ENCODE measurements around the gene OR2L8.

OR2L8 gene

DNA sequence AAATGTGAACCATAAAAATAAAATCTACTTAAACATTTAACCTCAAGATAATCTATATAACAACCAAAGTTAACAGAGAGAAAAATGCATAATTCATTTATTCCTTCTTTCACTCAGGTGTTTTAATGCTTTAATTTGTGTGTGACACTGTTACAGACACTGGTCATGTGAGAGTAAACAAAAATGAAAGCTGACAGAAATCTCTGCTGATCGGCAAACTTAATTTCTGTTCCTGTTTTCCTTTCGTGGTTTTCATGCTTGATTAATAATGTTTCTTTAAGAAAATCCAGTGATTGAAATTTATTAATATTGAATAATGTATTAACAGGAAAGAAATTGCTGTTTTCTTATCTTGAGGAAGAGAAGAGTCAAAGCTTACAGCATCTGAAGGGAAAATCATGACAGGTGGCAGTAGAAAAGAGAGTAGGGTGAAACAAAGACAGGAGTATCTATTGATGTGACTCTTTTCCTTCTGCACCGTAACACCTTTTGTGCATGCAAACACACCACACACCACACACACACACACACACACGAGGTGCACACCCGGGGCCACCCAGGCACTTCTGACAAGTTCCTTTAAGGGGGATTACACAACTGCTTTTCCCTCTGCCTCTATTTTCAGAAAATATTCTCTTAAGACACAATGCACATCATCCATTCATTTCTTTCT lies 18.0 kb downstream of the OR2L8 start:
- DNase-seq (ENCODE audit: low read depth in 3 of 3): no peak

DNA sequence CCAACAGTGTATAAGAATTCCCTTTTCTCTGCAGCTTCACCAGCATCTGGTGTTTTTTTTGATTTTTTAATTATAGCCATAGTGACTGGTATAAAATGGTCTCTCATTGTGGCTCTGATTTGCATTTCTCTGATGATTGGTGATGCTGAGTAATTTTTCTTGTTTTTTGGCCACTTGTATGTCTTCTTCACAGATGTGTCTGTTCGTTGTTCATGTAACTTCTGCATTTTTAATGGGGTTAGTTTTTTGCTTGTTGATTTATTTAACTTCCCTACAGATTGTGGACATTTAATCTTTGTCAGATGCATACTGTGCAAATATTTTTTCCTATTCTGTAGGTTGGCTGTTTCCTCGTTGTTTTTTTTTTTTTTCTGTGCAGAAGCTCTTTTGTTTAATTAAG lies 44.3 kb downstream of the OR2L8 start:
- no peak for DNase-seq (ENCODE audit: low read depth in 3 of 3)

DNA sequence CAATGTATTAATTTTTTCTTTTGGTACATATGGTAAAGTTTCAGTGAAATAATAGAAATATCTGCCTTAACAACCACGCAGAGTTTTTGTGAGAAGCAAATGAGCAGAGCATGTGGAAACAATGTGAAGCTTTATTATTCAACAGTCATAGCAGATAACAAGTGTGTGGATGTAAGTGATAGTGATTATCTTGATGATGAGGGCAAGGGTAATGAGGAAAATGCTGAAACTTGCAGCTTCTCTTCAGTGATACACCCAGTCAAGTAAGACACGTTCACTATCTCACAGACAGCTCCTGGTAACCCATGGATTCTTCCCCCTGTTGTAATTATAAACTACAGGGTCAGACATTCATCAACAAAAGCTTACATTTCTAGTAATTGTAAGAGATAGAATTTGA lies 50.2 kb downstream of the OR2L8 start:
- DNase-seq (ENCODE audit: low read depth in 3 of 3): no peak

Data from stimulated activated CD4-positive, alpha-beta T cell treated with anti-CD3 and anti-CD28 coated beads, TNF-alpha, amount 100 ng/mL, for 48 hours (primary cell).